HG02885 (cell line): Measurements from ENCODE around the gene ACE.
A peak's percentile ranks its signal among the peaks of the same experiment; 100 is the strongest.
"Not testable (repeated sequence)": the region's sequence is repeated elsewhere in the genome, so short reads cannot be mapped to it uniquely, and the experiment has no call there.

Experiments used
- ATAC-seq: cut with Tn5 transposase; IDR thresholded peaks from one replicate; pipeline ENCODE4 v1.9.1; 2021; ENCODE audit warnings: mild to moderate bottlenecking; ENCODE audit not compliant: unreplicated experiment, poor library complexity

ACE gene

DNA sequence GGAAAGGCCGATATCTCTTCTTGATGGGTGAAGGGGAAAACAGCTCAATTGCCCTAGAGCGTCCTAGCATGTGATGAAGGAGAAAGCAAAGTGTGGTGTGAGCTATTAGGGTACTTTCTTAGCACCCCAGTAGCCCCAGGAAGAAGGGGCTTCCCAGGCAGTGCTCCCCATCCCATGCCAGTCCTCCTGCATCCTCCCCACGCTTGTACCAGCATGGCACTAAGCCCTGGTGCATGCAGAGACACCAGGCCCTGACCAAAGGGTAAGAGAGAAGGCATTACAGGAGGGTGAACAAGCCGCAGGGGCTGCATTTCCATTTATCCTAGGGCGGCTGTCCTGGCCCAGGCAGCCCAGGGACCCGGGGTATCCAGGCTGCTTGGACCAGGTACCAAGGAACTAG is 33.8 kb upstream of the ACE start:
- no peak for ATAC-seq

DNA sequence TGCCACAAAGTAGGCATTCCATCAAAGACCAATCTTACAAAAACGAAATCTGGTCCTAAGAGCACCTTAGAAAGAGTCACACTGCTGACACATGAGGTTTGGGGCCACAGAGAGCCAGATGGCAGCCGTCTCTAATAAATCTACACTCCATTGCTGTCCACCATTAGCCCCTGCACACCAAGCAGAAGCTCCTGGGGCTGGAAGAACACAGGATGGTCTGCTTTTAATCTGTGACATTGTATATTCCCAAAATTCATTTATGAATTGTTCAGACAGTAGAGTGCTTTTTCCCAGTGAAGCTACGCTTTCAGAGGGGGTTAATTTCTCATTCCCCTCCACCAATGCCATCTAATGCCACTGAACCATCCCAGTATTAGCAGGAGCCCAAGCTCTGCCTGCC is 32.4 kb upstream of the ACE start:
- ATAC-seq = no peak

DNA sequence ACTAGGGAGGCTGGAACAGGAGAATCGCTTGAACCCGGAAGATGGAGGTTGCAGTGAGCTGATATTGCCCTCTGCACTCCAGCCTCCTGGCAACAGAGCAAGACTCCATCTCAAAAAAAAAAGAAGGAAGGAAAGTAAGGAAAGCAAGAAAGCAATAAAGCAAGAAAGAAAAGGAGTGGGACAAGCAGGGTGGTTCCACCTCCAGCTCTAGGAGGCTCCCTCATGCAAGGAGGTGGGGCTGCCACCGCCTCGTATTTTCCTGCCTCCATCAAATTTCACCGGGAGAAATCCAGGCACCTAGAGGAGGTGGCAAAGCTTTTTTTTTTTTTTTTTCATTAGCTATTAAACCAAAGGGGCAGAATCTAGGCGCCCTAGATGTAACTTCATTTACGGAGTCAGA is 31.8 kb upstream of the ACE start:
- ATAC-seq = no peak

DNA sequence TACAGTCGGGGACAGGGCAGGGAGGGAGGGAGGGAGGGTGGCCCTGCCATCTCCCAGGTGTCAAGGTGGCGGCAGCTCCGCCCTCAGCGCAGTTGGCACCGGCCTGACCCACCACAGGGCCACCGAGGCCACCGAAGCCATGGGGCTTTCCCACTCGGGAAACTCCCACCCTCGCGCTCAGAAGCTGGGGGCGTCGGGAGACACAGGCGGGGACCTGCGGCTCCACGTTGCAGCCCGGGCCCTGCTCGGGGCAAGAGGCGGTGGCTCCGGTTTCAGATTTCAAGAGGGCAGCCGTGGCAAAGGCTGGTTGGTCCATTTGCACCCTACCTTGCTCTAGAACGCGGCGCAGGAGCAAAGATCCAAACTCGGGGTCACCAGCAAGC is 31.3 kb upstream of the ACE start:
- peak; percentile 27 for ATAC-seq

DNA sequence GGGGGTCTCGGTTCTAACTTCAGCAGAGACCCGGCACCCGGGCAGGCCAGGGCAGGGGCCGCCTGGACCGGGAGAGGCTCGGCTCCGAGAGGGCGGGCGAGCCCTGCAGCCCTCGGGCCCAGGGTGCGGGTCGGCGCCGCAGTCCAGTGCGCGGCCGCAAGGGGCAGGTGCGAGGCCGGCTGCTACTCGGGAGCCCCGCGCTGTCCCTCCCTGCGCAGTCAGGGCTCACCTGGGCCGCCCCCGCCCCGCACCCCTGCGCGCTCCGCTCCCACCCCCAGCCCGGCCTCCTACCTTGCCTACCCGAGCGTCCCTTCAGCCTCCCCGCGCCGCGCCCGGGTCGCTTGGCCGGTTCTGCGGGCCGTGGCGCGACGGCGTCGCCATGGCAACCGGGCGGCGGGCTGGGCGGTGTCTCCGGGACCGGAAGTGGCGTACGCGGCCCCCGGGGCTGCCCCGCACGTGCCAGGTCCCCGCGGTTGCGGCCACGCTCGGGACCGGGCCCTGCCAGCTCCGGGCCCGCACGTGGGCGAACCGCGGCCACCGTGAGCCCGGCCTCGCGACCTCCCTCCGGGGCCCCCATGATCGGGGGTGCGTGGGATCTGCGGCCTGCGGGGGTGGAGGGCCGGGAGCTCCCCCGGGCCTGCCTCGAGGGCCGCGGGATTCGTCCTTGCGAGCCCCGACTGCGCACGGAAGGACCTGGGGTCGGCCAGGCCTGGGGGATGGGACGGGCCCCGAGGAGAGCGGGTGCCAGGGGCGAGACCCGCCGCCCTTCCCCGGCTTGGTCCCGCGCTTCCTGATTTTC is 30.7 kb upstream of the ACE start, which contains the start of gene CYB561:
Gene CYB561, minus strand, starts transcription at position 353 of the 799 bp plus-strand sequence. CDS start 8,759 bp downstream, outside the sequence.
- ATAC-seq = peak; percentile 67

DNA sequence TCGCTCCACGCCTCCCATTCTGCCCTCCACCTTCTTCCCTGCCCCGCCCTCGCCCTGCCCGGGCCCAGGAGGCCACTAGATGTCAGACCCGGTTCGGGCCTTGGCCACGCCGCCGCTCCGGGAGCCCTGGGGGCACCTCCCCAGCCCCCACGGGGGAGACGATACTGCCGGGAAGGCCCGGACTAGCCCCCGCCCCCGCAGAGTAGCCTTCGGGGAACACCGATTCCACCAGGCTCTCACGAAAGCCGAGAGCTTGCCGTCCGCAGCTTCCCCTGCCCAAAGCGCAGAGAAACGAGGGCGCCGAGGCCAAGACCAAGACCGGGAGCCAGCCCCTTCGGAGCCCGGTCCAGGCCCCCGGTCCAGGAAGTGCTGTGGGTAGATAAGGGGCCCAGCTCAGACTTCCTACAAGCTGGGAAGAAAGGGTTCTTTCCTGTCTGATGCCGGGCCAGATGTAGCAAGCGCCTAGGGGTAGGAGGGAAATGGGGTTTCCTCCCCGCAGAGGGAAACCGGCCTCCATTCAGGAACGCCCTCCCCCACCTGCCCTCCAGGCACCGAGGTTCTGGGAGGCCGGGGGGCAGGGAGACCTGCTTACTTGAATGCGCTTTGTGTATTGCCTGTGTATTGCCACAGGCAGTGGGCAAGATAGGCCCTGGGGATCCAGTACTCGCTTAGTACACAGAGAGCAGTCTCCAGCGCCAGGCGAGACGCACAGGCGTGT is 29.9 kb upstream of the ACE start:
- ATAC-seq = peak; percentile 26

DNA sequence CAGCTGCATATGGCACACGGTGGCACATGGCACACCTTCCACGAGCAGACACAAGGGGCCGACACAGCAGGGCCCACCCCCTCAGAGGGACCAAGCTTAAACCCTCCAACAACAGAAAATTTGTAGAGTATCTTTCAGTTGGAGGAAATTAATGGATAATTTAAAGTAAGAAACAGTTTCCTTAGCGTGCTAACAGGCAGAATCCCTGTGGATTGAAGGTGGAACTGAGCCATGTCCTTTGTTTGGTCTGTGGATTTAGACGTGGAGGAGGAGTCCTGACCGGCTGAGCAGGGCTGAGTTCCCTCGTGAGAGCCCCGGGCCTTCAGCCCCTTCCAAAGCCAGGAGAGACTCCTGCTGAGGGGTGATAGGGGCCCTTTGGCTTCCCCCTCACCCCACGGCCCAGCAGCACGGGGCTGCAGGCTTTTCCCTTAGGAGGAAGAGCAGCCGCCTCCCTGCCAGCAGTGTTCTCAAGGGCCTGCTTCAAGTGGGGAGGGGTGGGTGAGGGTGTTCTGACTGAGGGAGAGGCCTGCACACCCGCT is 29.3 kb upstream of the ACE start:
- ATAC-seq = no peak

DNA sequence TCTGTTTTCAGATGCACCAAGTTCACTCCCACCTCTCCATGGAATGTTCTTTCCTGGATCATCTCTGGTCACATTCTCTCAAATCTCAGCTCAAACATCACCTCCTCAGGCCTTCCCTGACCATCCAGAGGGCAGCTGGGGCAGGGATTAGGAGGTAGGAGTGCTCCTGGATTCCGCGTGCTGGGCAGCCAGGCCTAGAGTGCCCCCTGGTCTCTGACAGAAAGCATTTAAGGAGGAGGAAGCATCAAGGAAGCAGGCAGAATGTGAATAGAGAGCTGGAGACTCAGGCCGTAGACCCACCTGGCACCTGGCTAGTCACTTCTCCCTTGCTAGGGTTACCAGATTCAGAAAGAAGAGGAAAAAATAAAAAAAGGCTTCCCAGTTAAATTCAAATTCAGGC is 28.2 kb upstream of the ACE start:
- no peak for ATAC-seq

DNA sequence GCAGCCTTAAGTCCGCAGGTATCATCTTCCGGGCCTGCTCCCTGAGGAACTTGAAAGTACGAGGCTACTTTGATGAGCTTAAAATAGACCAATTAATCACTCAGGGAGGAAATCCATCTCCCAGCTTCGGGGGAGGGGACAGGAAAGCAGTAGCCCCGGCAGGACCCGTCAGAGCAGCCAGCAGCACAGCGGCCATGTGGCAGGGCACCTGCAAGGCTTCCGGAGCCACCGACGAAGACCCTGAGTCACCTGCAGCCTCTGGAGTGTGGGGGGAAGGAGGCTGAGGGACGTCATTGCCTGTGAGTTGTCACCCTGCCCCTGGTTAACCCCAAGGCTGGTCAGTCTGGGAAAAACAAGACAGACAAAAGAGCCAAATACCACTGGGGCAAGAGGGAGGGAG is 26.3 kb upstream of the ACE start:
- no peak for ATAC-seq

DNA sequence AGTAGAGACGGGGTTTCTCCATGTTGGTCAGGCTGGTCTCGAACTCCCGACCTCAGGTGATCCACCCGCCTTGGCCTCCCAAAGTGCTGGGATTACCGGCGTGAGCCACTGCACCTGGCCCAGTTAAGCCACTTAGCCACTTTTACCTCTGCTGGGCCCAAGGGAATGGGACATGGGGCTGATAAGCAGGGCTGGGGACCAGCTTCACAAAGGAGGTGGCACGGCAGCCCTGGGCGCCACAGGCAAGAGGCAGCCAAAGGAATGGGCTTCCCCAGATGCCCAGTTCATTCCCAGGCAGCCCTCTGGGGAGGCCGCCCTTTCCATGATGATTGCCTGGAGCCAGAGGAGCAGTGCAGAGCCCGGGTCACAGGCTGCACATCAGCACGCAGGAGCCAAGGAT is 25.7 kb upstream of the ACE start:
- no peak for ATAC-seq

DNA sequence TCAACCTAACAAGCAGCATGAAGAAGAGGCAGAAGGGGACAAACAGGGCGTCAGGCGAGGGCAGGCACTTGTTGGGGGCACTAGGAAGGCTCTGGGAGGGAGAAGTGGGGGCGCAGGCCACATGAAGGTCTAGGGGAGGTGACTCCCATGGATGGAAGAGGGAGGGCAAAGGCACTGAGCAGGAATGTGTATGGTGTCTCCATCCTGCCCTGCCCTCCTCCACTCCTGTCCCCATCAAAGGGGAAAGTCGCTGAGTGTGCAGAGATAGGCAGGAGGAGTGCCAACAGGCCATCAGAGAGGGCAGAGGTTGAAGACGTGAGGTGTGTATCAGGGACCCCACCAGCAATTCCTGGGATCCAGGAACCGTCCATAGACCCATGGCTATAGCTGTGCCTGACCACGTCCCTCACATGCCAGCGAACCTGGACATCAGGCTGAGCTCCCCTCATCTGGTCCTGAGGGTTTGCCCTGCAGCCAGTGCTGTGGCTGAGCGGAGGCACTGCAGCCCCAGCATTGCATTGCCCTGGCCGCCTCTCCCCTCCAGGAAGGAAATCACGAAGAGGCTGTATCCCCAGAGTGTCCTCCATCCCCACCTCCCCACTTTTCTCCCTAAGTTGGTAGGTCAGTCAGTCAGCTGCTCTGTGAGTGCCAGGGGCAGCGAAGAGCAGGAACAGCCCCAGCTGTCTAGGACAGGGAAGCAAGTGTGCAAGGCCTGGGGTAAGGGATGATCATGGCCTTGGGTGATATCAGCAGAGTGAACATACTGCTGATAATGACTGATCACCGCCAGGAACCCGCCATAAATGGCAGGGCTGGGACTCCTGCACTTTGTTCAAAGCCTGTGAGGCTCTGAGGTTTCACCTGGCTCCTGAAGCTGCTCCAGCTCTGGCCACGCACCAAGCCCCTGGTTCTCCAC is 24.6 kb upstream of the ACE start:
- ATAC-seq = no peak

DNA sequence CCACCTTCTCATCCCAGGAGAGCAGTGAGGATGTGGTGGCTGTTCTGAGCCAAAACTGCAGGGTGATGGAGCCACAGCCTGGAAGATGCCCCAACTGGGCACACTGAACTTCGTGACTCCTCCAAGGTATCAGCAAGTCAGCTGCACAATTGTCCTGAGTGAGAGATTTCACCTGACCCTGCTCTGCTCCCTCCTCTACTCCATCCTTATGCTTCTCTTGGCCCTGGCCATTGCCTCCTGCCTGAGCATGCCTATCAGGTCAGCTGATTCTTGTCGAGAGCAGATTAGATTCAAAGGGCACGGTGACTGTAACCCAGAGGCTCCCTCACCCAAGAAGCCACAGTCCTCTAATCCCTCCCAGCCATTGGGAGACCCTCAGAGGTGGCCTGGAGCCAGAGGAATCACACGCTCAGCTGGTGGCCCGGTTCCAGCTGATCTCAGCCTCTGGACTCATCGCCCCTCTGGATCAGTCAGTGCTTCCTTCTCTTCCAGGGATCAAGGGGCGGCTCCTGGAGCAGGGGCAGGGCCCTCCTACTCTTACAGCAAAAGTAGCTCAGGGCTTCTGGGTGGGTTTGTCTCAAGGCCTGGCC is 23.8 kb upstream of the ACE start:
- ATAC-seq = no peak

DNA sequence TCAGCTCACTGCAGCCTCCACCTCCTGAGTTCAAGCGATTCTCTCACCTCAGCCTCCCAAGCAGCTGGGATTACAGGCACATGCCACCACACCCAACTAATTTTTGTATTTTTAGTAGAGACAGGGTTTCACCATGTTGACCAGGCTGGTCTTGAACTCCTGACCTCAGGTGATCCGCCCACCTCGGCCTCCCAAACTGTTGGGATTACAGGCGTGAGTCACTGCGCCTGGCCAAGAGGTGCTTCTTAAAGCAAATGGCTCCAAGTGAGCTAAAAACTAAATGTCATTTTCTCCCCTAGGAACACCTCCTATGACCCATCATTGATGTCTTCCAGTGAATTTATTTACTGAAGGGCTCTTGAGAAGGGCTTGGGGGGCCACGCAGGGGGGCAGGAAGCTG is 22.5 kb upstream of the ACE start:
- not testable (repeated sequence) for ATAC-seq

DNA sequence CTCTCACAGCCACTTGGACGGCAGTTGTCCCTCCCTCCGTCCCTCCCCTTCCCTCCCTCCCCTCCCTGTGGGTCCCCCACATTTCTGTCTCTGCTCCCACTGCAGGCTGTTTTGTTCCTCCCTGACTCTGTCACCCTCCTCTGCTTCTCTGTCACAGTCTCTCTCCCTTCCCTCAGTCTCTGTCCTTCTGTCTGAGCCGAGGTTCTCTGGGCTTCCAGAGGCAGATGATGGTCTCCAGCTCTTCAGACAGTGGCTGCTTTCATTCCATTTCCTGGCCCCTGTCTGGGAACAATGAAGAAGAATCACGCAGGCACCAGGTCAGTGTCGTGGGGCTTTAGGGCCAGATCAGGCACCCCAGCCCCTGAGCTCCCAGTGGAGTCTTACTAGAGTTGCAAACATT is 21.9 kb upstream of the ACE start:
- ATAC-seq = no peak

DNA sequence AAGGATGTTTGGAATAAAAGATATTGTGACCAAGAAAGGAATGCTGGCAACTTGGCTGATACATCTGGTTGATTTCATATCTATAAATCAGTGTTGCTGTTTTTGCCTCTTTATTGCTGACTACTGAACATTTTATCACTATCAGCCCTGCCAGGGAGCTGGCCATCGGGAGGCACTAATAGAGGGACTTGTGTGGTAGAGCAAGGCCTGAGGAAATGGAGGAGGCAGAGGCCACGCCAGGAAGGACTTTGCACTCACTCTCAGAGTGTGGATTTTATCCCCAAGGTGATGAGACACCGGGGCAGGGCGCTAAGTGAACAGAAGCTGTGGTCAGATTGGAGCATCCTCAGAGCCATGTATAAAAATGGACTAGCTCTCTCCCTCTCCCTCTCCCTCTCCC is 21.4 kb upstream of the ACE start:
- no peak for ATAC-seq

DNA sequence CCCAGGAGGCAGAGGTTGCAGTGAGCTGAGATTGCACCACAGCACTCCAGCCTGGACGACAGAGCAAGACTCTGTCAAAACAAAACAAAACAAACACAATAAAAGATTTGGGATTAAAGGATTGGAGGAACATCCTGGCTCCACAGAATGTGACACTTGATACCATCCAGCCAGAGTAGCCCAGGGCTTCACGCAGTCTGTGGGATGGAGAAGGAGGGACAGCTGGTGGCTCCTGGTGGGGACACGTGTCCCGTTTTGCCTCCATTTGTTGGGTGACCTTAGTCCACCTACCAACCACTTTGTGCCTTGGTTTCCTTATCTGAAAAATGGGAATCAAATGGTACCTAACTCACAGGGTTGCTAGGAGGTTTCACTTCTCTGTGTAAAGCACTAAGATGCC is 18.4 kb upstream of the ACE start:
- no peak for ATAC-seq

DNA sequence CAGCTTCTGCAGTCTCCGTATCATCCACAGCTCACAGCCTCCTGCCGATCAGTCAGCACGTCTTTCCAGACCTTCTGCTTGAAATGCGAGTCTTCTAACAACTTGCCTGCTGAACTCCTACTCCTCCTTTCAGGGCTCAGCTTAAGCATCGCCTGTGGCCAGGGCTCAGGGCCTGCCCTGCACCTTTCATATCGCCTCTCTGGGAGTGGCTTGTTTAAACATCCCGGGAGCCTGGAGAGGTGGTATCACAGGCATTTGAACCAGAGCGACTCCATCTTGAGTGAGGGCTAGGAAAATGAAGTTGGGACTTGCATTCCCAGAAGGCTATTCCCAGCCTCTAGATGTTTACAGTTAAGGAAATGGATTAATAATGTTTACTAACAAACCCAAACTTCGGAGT is 16.8 kb upstream of the ACE start:
- ATAC-seq = no peak

DNA sequence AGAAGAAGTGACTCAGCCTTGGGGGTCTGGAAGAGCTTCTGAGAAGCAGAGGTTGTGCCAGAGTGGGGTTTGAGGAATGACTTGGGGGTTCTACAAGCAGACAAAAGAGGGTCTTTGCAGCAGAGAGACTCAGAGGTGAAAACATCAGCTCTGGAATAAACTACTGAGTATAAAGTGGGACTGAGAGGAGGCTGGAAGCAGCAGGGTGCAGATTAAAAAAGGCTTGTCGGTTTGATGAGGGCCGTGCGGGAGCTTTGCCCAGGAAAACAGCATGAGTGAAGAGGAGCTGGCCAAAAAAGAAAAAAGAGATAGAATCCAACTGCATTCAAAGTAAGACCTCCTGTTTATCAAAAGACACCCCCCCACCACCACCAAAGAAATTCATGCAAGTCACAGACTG is 13.1 kb upstream of the ACE start:
- no peak for ATAC-seq

DNA sequence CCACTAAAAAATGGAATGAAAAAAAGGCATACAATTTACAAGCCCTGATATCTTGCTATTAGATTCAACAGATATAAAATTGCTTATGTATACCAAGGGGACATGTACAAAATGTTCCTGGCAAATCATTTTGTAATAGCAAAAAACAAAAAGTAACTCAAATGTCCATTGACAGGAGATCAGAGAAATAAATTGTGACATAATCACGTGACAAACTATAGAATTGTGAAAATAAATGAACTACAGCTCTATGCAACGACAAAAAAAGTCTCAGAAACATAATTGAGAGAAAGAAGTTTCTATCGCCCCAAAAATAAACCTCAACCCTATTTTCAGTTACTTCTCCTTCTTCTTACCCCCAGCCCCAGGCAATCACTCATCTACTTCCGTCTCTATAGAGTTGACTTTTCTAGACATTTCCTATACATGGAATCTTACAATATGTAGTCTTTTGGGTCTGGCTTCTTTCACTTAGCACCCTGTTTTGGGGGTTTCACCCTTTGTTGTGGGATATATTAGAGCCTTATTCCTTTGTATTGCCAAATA is 12.1 kb upstream of the ACE start:
- no peak for ATAC-seq

DNA sequence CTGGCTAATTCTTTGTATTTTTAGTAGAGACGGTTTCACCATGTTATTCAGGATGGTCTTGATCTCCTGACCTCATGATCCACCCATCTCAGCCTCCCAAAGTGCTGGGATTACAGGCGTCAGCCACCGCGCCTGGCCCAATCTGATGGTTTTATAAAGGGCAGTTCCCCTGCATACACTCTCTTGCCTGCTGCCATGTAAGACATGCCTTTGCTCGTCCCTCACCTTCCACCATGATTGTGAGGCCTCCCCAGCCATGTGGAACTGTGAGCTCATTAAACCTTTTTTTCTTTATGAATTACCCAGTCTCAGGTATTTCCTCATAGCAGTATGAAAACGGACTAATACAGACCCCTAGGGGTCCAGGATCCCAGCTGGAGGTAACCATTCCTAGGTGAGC is 8.8 kb upstream of the ACE start:
- not testable (repeated sequence) for ATAC-seq
